SKM-1 treated with dmso at 0.1 percent for 144 hours (cell line): ENCODE results near the gene S100A8.
"Not testable (repeated sequence)": the region's sequence is repeated elsewhere in the genome, so short reads cannot be mapped to it uniquely, and the experiment has no call there.

Experiments used
- DNase-seq: peaks from one replicate; lab custom pipeline; 2025; ENCODE audit not compliant: unreplicated experiment; lab: John Stamatoyannopoulos, UW

S100A8 gene

DNA sequence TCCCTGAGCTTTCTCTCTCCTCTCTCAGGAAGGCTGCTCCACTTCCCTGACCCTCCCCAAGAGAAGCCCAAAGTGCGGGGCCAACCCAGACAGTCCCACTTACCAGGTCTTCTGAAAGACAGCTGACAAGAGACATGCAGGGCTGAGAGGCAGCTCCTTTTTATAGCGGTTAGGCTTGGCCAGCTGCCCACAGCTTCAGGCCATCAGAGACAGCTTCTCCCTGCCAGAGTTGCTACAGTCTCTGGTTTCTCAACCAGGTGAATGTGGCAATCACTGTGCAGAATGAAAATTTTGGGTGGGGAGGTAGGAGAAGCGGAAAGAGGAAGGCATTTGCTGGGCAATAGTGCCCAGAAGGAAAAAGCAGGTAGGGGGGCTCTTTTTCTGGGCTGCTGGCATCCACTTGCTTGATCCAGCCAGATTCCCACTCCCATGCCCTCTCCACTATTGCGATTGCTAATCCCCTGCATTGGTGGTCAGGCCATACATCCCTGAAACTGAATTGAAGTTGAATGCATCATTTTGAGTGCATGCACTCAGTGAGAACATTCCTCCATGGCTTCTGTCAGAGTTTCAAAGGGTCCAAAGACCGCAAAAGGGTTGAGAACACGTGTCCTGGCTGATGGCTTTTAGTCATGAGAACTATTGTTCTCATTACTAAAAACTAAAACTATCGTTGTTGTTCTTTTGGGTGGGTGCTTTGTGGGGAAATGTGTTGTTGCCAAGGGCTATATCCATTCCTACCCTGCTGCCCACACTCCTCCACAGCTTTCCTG is at the start of gene S100A8:
TSS of gene S100A8 (minus strand) at position 136 of the 773 bp plus-strand sequence. CDS start 538 bp downstream, outside the sequence.
- DNase-seq, result peak; percentile 97

DNA sequence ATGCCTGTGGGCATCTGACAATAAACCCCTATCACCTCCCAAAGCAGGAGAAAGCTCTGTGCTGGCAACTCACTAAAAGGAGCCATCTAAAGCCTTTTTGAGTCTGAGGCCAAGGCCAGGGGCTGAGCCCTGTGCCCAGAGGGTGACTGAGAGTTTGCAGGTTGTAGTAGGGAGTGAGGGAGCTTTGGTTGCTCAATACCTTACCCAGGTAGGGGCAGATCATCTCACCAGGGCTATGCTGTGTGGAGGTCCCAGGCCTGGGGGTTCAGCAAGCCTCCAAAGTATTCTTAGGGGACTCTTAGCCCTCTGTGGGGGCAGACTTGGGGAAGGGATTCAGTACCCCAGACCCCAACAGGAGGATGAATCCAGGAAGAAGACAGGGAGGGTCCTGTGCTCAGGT is 48.4 kb upstream of the S100A8 start:
- no peak for DNase-seq

DNA sequence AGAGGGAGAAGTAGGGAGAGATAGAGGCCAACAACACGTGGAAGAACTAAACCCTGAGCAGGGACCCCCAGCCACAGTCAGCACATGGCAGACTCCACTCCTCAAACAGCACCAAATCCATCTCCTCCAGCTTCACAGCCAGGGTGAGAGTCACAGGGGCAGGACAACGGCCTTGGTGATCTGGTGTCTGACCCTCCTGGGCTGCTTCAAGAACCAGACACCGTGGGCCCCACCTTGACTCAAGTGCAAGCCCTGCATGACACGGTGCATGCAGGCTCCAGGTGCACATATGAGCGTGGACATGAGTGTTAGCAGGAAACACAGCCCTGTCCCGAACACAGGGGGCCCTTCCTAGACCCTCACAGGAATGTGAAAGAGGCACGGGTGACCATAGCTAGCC is 47.7 kb upstream of the S100A8 start:
- no peak for DNase-seq

DNA sequence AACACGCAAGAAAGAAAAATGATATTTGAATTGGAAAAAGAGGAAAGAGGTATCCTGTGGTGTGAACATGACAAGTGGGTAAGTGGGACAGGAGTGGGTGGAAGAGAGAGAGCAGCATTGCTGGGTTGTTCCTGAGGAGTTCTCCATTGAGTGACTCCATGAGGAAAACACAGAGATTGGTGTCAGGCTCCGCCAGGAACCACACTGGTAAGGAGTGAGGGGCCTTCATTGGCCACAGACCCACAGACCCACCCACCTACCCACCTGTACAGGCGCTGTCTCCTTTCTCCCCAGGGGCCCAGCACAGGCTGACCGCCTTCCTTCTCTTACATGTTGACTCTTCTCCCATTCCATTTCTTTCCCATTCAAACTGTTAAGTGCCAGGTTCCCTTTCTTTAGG is 46.4 kb upstream of the S100A8 start:
- no peak for DNase-seq

DNA sequence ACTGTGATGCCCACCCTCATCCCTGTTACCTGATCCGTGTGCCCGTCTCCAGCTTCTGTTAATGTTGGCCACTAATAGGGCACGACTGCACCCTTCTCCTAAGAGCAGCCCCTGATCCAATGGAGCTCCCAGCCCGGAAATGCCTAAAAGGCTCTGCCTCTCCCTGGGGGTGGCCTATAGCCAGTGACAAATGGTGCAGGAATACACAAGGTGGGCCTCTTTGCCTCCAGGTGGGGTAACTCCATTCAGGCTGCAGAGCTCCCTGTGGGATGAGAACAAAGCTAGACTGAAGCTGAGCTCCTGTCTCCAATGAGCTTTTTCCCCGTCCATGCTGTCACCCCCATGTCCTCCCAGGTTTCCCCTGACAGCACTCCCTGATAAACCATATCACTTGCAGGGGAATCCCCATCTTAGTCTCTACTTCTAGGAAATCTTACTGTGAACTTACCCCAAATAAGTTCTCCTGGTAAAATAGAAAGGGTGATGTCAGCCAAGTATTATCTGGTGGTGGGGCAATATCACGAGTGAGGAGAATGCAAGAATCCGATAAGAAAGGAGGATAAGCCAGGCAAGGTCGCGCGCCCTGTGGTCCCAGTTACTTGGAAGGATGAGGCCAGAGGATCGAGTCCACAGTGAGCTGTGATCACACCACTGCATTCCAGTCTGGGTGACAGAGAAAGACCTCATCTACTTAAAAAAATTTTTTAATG is 44.0 kb upstream of the S100A8 start:
- no peak for DNase-seq

DNA sequence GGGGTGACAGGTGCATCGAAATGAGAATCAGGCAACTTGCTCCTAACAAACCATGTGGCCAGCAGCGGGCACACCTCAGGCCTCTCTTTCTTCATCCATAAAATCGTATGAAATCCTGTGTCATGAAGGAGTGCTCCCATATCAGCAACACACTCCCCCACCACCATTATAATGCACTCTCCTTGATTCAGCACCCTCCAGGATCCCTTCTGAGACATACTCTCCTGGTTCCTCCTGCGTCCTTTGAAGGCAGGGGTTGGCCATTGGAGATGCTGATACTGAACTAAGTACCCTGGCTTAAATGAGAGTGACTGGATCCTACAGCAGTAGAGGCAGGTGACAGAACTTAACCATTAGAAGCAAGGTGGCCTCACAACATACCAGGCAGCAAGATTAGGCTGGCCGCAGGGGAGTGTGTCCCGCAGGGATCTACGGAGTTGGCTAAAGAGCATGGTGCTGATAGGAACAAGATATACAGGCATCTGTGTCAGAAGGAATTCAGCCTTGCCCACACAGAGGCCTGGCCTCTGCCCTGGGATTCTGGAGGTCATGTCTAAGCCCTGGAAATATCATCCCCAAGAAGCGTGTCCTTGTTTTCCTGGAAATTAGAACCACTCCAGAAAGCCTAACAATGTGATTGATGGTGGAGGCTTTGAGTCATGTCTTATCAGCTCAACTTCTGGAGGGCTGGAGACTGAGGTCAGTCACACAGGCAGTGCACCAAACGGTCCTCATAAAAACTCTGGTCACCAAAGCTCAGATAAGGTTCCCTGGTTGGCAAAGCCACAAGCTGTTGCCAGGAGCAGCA is 42.2 kb upstream of the S100A8 start:
- no peak for DNase-seq

DNA sequence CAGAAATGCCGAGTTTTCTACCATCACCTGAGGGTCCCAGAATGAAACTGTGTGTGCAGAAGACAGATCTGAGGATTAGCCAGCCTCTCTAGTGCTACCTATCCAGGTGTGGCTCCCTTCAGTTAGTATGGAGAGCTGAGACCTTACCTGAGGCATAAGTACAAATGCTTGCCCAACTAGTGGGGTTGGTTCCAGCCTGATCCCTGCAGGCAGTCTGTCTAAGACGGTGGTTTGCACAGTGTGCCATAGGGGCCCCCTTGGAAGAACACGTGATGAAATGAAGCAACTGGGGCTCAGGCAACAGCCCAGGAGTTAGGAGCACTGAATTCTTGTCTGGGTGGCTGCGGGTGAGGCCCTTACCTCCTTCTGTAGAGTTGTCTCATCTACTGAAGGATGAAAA is 41.1 kb upstream of the S100A8 start:
- no peak for DNase-seq

DNA sequence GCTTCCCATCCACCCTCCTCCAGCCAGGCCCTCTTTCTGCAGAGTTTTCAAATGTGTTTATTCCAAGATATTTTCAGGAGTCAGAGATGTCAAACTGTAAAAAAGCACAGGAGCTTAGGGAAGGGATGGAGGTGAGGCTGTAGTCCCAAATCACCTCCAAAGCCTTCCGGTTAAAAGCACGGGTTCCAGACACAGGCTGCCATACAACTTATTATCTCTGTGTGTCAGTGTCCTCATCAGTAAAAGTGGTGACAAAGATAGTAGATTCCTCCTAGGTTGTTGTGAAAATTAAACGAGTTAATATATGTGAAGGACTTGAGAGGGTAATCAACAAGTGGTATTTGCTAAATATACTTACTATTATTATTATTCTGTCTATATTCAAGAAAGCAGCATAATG is 40.6 kb upstream of the S100A8 start:
- no peak for DNase-seq

DNA sequence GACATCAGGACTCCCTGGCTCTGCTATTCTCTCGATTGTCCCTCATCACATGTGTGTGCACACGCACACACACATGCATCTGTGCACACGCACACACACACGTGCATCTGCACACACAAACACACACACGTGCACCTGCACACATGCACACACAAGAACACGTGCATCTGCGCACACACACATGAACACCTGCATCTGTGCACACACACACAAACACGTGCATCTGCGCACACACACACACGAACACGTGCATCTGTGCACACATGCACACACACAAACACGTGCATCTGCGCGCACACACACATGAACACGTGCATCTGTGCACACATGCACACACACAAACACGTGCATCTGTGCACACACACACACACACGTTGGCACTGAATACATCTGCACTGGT is 40.1 kb upstream of the S100A8 start:
- no peak for DNase-seq

DNA sequence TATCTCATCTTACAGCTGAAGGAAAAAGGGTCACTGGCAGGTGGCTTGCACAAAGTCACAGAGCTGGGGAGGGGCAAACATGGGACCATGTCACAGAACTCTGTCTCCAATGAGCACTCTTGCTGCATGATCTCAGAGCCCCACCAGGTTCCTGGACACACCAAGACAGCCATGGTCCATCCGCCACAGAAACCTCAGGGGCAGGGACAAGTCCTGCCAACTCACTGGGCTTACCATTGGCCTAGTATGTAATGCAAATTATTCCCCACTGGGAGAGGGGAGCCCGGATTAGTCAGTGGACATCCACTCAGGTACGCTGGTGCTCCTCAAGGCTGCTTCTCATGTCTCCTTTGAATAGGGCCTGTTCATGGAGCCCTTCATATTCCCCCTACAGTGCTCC is 39.7 kb upstream of the S100A8 start:
- no peak for DNase-seq

DNA sequence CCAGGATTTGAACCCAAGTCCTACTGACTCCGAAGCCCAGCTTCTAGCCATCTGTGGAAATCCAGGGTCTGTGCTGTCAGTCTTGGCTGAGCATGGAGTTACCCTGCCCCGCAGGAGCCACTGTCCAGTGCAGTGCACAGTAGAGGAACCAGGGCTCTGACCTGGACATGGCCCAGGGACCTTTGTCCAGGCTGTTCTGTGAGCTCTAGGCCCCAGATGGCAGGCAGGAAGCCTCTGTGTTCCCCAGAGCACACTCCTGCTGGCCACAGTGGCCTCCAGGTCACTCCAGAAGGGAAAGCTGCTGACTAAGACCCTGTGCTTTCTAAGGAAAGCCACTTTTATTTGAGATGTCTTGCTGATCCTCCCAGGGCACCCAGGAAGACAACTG is 39.3 kb upstream of the S100A8 start:
- no peak for DNase-seq

DNA sequence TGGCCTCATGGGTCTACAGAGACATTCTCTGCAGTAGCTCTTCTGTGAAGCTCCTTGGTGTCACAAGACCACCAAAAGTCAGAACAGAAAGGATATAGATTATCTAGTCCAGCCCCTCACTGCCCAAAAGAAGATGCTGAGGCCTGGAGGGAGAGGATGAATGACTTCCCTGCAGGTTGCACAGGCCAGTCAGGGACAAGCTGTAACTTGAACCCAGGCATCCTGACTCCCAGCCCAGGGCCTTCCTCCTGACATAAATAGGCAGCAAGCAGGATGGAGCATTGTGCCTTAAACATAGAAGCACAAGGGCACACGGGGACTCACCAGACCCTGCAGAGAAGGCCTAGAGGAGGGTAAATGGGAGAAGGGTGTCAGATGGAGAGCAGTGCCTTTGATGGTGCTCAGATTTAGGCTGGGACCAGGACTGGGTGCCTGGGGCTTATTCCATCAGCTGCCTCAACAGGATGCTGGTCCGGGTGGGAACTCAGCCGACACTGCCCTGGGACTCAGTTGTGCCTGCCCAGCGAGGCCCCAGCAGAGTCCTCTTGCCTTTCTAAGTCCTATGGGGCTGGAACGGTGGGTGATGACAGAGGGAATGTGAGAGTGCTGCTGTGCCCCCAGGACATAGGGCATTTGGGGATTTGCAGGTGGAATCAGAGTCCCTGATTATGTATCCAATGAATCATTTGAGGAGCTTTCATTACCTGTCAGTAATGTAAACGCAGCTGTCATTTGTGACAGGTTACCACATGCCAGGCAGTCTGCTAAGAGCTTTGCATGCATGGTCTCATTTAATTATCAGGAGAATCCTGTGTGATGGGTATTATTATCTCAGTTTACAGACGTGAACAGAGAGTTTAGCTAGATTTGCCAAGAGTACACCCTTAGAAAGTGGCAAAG is 38.6 kb upstream of the S100A8 start:
- DNase-seq, result no peak

DNA sequence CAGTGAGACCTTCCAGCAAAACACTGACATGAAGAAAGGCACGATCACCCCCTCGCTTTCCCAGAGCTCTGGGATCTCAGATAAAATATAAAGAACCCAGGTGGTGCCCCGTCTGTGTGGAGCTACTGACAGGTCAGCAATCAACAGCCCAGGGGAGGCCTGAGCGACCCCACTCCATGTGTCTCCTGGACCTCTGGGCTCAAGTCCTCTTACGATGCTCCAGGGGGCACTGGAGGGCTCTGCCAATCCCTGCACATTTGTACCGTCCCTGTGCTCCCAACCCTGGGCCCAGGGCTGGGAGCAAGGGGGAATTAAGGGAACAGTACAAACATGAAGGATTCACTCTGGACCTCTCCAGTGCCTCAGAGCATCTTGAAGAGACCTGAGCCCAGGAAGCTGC is 37.9 kb upstream of the S100A8 start:
- DNase-seq, result no peak

DNA sequence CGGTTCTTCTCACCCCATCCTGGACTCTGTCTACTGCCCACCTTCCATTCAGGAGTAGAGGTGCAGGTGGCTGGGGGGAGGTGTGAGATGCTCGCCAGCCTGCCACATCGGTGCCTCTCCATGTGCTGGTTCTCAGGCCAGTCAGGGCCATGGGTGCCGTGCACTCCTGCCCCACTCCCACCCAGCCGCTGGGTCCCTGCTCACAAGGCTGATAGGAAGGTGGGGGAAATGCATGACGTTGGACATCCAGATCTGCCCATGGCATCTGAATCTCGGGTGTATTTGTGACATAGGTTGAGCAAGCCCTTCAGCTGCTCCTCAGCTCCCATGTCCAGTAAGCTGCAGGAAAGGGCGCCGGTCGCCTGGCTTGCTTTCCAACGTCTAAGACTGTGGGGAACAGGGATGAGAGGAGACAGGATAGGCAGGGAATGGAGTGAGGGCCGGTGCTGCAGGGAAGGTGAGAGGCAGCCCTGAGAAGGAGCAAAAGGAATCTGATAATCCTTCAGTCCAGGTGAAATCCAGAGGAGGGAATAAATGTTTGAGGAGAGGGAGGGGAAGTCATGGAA is 37.3 kb upstream of the S100A8 start:
- no peak for DNase-seq

DNA sequence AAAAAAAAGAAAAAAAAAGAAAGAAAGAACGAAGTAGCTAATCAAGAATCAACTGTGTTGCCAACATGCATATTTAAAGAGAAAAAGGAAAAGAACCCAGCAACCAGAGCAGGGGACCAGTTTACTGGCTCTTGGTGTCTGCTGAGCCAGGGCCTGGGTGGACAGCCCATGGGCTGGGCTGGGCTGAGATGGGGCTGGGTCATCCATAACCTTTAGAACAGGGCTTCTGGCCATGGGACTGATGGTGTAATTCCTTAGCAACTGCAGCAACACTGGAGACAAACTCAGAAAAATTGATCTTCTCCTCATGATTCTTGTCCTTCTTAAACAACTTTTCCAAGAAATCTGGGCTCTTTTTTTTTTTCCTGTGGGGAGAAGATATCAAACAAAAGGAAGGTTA is 35.9 kb upstream of the S100A8 start:
- no peak for DNase-seq

DNA sequence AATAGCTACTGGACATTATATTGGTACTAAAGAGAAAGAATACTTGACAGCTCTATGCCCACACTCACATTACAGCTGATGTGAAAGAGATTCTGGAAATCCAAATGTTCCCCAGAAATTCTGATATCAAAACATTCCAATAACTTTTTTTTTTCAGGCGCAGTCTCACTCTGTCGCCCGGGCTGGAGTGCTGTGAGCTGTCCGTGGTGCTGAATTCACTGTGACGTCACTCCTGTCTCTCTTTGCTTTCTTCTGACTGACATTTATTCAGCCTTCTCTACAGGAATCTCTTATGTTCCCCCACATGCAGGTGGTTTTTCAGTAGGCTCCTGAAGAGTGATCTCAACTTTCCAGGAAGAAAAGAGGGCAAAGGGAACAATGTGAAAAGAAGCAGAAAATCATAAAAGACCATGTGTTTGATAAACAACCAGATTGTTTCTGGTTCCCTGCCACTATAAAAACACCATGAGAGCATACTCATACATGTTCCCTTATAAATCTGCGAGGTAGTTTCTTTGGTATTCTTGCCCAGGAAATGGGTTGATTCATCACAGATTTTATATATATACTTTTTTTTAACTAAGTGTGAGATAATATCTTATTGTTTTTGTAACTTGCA is 31.7 kb upstream of the S100A8 start:
- peak; percentile 18 for DNase-seq

DNA sequence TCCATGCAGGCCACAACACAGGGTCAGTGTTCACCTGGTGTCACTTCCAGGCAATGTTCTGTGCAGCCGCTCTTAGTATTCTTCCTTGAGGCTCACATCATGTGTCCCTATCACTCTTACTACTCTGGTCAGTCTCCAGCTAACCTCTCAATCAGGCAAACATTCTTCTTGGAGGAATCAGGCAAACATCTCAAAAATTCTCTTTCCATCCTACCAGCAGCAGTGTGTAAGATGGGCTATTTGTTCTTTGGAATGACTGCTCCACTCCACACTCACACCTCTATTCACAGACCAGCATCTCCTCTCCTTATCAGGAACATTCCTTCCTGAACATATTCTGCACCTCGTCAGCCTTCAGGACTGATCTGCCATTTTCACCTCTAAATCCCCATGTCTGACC is 29.4 kb upstream of the S100A8 start:
- no peak for DNase-seq

DNA sequence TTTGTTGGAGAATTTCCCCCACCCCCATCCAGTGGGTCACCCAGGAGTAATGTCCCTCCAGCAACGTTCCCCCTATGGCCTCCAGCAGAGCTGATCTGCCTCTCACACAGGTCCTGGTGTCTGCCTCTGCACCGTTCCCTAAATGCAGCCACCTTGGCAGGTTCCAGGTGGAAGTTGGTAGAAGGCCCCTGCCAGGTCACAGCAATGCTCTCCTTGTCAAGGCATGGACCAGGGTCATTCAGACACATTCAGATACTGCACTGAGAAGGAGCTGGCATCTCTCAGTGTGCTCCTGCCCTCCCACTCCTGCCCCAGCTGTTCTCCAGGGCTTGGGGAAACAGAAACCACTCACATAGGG is 28.5 kb upstream of the S100A8 start:
- DNase-seq, result not testable (repeated sequence)

DNA sequence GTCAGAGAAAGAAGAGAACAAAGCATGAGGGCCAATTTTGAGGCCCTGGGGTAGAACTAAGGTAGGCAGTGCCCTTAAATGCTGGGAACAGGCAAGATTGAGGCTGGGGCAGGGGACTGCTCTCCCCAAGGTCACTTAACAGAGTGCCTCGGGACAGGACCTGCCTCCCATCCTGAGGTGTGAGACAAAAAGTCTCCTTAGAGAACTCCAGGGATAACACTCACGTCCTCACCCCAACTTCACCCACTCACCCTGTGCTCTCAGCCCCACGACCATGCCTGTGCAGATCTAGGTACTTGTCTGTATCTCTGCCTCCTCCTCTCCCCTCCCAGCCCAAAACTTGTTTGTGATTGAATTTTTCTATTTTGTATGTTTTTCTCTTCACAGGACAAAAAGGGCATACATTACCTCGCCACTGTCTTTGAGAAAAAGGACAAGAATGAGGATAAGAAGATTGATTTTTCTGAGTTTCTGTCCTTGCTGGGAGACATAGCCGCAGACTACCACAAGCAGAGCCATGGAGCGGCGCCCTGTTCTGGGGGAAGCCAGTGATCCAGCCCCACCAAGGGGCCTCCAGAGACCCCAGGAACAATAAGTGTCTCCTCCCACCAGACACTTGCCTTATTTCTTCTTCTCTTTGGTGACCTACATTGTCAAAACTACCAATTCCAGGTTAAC is 28.0 kb upstream of the S100A8 start:
- not testable (repeated sequence) for DNase-seq
